GM21360 (cell line): ENCODE results near the gene JAG1.

Experiments used
- ATAC-seq: cut with Tn5 transposase; IDR thresholded peaks from one replicate; pipeline ENCODE4 v1.9.1; 2021; ENCODE audit warnings: mild to moderate bottlenecking, moderate library complexity; ENCODE audit not compliant: unreplicated experiment

Gene JAG1

GRCh38 chr20:10669843-10670446 is 3.9 kb downstream of the JAG1 start:
- ATAC-seq, result no peak

- no peak for ATAC-seq
Measured at GRCh38 chr20:10668677-10669368, 5.0 kb downstream of the JAG1 start.

GRCh38 chr20:10667560-10668167 is 6.1 kb downstream of the JAG1 start:
- ATAC-seq, result no peak

GRCh38 chr20:10667077-10667401 is 6.8 kb downstream of the JAG1 start:
- ATAC-seq, result no peak

GRCh38 chr20:10666221-10667076 is 7.3 kb downstream of the JAG1 start:
- ATAC-seq, result no peak

GRCh38 chr20:10665791-10666190 is 8.0 kb downstream of the JAG1 start:
- no peak for ATAC-seq

- no peak for ATAC-seq
Measured at GRCh38 chr20:10665027-10665561, 8.7 kb downstream of the JAG1 start.

GRCh38 chr20:10663756-10664155 is 10.0 kb downstream of the JAG1 start:
- no peak for ATAC-seq

- ATAC-seq, result no peak
Measured at GRCh38 chr20:10662661-10663458, 10.9 kb downstream of the JAG1 start.

GRCh38 chr20:10662151-10662550 is 11.6 kb downstream of the JAG1 start:
- no peak for ATAC-seq

- no peak for ATAC-seq
Measured at GRCh38 chr20:10661261-10661660, 12.5 kb downstream of the JAG1 start.

GRCh38 chr20:10660661-10661060 is 13.1 kb downstream of the JAG1 start:
- no peak for ATAC-seq

- ATAC-seq, result no peak
Measured at GRCh38 chr20:10659651-10660601, 13.9 kb downstream of the JAG1 start.

- no peak for ATAC-seq
Measured at GRCh38 chr20:10658876-10659632, 14.7 kb downstream of the JAG1 start.

GRCh38 chr20:10658051-10658823 is 15.6 kb downstream of the JAG1 start:
- no peak for ATAC-seq

- no peak for ATAC-seq
Measured at GRCh38 chr20:10657453-10657852, 16.3 kb downstream of the JAG1 start.

- ATAC-seq, result no peak
Measured at GRCh38 chr20:10655720-10656669, 17.8 kb downstream of the JAG1 start.
